BJ (cell line): ENCODE measurements around the gene HHIPL1. TPM values are rescaled to one million over a fixed set of nuclear protein-coding genes. Genes with fewer than 3 reads are reported as not detected.

Source experiments
- CTCF ChIA-PET: fragments of 350-600 bp; formaldehyde crosslinking; extraction: SDS; loops from one replicate; lab custom pipeline; 2021; ENCODE audit warnings: antibody characterized with exemption, inconsistent platforms; lab: Yijun Ruan, JAX
- POLR2A ChIA-PET: fragments of 300-600 bp; sonication (Branson Sonifier 250); formaldehyde crosslinking; extraction: SDS; loops from one replicate; lab custom pipeline; 2021; ENCODE audit warnings: antibody characterized with exemption; lab: Charles Lee
- DNase-seq: peaks from one replicate; pipeline ENCODE4 v3.0.0-alpha.2; 2011; ENCODE audit warnings: low read depth
- H3K27me3 ChIP-seq: 2 replicates; pipeline ENCODE4 v1.6.0; 2011; ENCODE audit warnings: low read length; ENCODE audit not compliant: control insufficient read depth, insufficient read depth
- H3K36me3 ChIP-seq: 2 replicates; pipeline ENCODE4 v1.5.1; 2011; ENCODE audit warnings: low read length; ENCODE audit not compliant: control insufficient read depth, insufficient read depth
- H3K4me3 ChIP-seq: 2 replicates; pipeline ENCODE4 v1.5.1; 2011; ENCODE audit warnings: low read depth, mild to moderate bottlenecking, control low read depth, low read length
- polyA plus RNA-seq: library from polyadenylated mRNA; depleted of rRNA; stranded (reverse); fragments of >200 nt; gene quantifications from 2 replicates; pipeline ENCODE4 v1.2.3, GENCODE V29; 2011
- TF ChIP-seq, protein P1 (sequence below): IDR thresholded peaks from 2 replicates; pipeline ENCODE4 v1.5.1; 2011; ENCODE audit warnings: low read depth, mild to moderate bottlenecking, control low read depth, inconsistent platforms, low read length, moderate library complexity; ENCODE audit not compliant: insufficient read depth

Gene HHIPL1
- polyA plus RNA-seq, 1 experiment, result 2.5 TPM

DNA sequence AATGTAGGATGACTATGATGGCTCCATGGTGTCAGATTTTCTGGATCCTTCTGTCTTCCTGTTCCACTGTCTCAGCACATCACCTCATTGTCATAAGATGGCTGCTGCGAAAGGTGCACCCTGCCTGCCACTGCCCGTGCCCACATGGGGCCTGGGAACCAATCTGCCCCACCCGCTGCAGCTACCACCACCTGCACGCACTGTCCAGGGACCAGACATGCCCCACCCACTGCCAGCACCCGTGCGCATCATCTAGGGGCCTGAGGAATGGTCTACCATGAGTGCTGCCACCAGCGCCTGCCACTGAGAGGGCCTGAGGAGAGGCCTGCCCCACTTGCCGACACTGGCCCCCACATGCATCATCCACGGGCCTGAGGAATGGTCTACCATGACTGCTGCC lies 63.0 kb downstream of the HHIPL1 start:
- peaks cover 3% of the 10 kb centered on the region; the same call in 1 of the 2 replicates for H3K27me3 ChIP-seq
- ChIA-PET POLR2A (no interaction called here), CTCF (interaction anchor here (1.2 kb wide), 1 partner anchor 22 kb away, joined by 3 read pairs; no protein-coding TSS in a partner anchor)
- TF ChIP-seq, protein P1, sequence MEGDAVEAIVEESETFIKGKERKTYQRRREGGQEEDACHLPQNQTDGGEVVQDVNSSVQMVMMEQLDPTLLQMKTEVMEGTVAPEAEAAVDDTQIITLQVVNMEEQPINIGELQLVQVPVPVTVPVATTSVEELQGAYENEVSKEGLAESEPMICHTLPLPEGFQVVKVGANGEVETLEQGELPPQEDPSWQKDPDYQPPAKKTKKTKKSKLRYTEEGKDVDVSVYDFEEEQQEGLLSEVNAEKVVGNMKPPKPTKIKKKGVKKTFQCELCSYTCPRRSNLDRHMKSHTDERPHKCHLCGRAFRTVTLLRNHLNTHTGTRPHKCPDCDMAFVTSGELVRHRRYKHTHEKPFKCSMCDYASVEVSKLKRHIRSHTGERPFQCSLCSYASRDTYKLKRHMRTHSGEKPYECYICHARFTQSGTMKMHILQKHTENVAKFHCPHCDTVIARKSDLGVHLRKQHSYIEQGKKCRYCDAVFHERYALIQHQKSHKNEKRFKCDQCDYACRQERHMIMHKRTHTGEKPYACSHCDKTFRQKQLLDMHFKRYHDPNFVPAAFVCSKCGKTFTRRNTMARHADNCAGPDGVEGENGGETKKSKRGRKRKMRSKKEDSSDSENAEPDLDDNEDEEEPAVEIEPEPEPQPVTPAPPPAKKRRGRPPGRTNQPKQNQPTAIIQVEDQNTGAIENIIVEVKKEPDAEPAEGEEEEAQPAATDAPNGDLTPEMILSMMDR, result no peak
- H3K36me3 ChIP-seq, result no peaks in the 10 kb centered on the region
- no peak overlapping the region for H3K4me3 ChIP-seq
- no peak for DNase-seq

DNA sequence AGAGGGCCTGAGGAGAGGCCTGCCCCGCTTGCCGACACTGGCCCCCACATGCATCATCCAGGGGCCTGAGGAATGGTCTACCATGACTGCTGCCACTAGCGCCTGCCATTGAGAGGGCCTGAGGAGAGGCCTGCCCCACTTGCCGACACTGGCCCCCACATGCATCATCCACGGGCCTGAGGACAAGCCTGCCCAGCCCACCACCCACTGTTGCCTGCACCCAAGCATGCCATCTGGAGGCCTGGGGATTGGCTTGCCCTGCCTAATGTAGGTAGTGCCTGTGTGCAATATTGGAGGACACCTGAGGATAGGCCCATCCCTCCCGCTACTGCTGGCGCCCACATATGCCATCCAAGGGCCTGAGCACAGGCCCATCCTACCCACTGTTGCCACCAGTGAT lies 63.5 kb downstream of the HHIPL1 start:
- H3K27me3 ChIP-seq, result peaks cover 3% of the 10 kb centered on the region; the same call in 1 of the 2 replicates
- H3K4me3 ChIP-seq, result no peak overlapping the region
- DNase-seq, result no peak
- ChIA-PET POLR2A (no interaction called here), CTCF (no interaction called here)
- no peaks in the 10 kb centered on the region for H3K36me3 ChIP-seq
- TF ChIP-seq, protein P1, result no peak

DNA sequence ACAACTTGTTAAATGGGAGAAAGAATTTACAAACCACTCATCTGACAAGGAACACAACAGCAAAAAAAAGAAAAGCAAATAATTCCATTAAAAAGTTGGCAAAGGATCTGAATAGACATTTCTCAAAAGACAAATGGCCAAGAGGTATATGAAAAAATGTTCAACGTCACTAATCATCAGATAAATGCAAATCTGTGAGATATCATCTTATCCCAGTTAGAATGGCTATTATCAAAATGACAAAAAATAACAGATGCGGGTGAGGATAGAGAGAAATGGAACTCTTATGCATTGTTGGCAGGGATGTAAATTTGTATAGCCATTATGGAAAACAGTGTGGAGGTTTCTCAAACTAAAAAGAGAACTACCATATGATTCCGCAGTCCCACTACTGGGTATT lies 69.0 kb downstream of the HHIPL1 start:
- no peak overlapping the region for H3K4me3 ChIP-seq
- no peaks in the 10 kb centered on the region for H3K36me3 ChIP-seq
- POLR2A ChIA-PET, result no interaction called here
- H3K27me3 ChIP-seq, result peaks cover 7% of the 10 kb centered on the region
- CTCF ChIA-PET, result no interaction called here
- TF ChIP-seq, protein P1, result no peak
- no peak for DNase-seq

- TF ChIP-seq, protein P1, result no peak
- ChIA-PET CTCF (interaction anchor here (1.0 to 3.1 kb wide), 5 partner anchors 8 to 27 kb away, joined by 3 to 14 read pairs (median 4); no protein-coding TSS in a partner anchor), POLR2A (no interaction called here)
- H3K4me3 ChIP-seq, result no peak overlapping the region
- no peaks in the 10 kb centered on the region for H3K36me3 ChIP-seq
- H3K27me3 ChIP-seq, result peaks cover 8% of the 10 kb centered on the region
- no peak for DNase-seq
These were observed 70.5 kb downstream of the HHIPL1 start for GRCh38 chr14:99715266-99716000.

GRCh38 chr14:99716091-99716849 lies 71.3 kb downstream of the HHIPL1 start:
- TF ChIP-seq, protein P1, result no peak
- CTCF ChIA-PET, result interaction anchor here (1.0 to 3.1 kb wide), 6 partner anchors 9 to 28 kb away, joined by 3 to 14 read pairs (median 4); no protein-coding TSS in a partner anchor
- POLR2A ChIA-PET, result no interaction called here
- no peak for DNase-seq
- no peak overlapping the region for H3K4me3 ChIP-seq
- peaks cover 8% of the 10 kb centered on the region for H3K27me3 ChIP-seq
- H3K36me3 ChIP-seq, result no peaks in the 10 kb centered on the region
